ENCODE data around the gene JARID2. TPM values are rescaled to one million over a fixed set of nuclear protein-coding genes. Genes with fewer than 3 reads are reported as not detected.
A peak's percentile ranks its signal among the peaks of the same experiment; 100 is the strongest.

The JARID2 gene
- total and polyA plus RNA-seq, 2 of the 13 experiments (the other 11 are each of a cell fraction or from before 2014, with no cell fraction given) = 7.5 to 10.3 TPM

- TF ChIP-seq EZH2 (conservative IDR thresholded peaks at IDR 0.05; ENCODE audit: low read depth, low read length) = no peak
- peak; percentile 86 for TF ChIP-seq SALL1 (CRISPR knock-in tag; IDR thresholded peaks at IDR 0.05)
- peak; percentile 13 for TF ChIP-seq PHF5A (CRISPR knock-in tag; IDR thresholded peaks at IDR 0.05; ENCODE audit: low read depth, unreplicated experiment)
- TF ChIP-seq ZNF230 (CRISPR knock-in tag; IDR thresholded peaks at IDR 0.05) = no peak
- TF ChIP-seq AGO1 (IDR thresholded peaks at IDR 0.05; ENCODE audit: low read depth, low read length, poor library complexity, severe bottlenecking) = no peak
- TF ChIP-seq SMARCE1 (IDR thresholded peaks at IDR 0.05; ENCODE audit: borderline replicate concordance) = no peak
- TF ChIP-seq, protein P1, sequence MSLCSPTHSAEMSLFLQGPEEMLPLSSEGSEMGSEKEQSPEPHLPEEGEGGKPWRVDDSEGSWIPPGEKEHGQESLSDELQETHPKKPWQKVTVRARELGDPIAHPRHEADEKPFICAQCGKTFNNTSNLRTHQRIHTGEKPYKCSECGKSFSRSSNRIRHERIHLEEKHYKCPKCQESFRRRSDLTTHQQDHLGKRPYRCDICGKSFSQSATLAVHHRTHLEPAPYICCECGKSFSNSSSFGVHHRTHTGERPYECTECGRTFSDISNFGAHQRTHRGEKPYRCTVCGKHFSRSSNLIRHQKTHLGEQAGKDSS (CRISPR knock-in tag; IDR thresholded peaks at IDR 0.05; ENCODE audit: borderline replicate concordance, low read depth) = no peak
- no peak for TF ChIP-seq ZBTB40 (IDR thresholded peaks at IDR 0.05)
- peak; percentile 64; the same call in 1 of the 2 replicates for TF ChIP-seq ZBTB40 (CRISPR knock-in tag; IDR thresholded peaks at IDR 0.05)
- no peak for TF ChIP-seq ZNF335 (CRISPR knock-in tag; IDR thresholded peaks at IDR 0.05)
- TF ChIP-seq AFF4 (CRISPR knock-in tag; IDR thresholded peaks at IDR 0.05) = no peak
- no peak for TF ChIP-seq FOSL2 (CRISPR knock-in tag; IDR thresholded peaks at IDR 0.05)
- TF ChIP-seq, protein P2, sequence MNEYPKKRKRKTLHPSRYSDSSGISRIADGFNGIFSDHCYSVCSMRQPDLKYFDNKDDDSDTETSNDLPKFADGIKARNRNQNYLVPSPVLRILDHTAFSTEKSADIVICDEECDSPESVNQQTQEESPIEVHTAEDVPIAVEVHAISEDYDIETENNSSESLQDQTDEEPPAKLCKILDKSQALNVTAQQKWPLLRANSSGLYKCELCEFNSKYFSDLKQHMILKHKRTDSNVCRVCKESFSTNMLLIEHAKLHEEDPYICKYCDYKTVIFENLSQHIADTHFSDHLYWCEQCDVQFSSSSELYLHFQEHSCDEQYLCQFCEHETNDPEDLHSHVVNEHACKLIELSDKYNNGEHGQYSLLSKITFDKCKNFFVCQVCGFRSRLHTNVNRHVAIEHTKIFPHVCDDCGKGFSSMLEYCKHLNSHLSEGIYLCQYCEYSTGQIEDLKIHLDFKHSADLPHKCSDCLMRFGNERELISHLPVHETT (CRISPR knock-in tag; conservative IDR thresholded peaks at IDR 0.05) = no peak
- TF ChIP-seq BORCS8-MEF2B (CRISPR knock-in tag; IDR thresholded peaks at IDR 0.05) = peak; percentile 79
Measured at GRCh38 chr6:15244620-15245360, 1.1 kb upstream of the JARID2 start (continued).

Measured in HepG2 (cell line).